AG04449 (cell line): Measurements from ENCODE around the gene PRPF39.

Experiments used
- CTCF ChIA-PET: fragments of 350-600 bp; formaldehyde crosslinking; extraction: SDS; loops from one replicate; lab custom pipeline; 2021; ENCODE audit warnings: antibody characterized with exemption; lab: Yijun Ruan, JAX
- POLR2A ChIA-PET: fragments of 400-600, 350-600 bp; formaldehyde crosslinking; extraction: SDS; loops from one replicate; lab custom pipeline; 2020; ENCODE audit warnings: antibody characterized with exemption, inconsistent platforms; lab: Yijun Ruan, JAX
- DNase-seq: peaks from one replicate; pipeline ENCODE4 v3.0.0-alpha.2; 2010; ENCODE audit warnings: low read depth, low spot score
- H3K4me3 ChIP-seq: 2 replicates; pipeline ENCODE4 v1.5.1; 2011; ENCODE audit warnings: low read depth, mild to moderate bottlenecking, control low read depth, low read length
- CTCF ChIP-seq: IDR thresholded peaks from one replicate; pipeline ENCODE4 v1.5.1; 2011; ENCODE audit warnings: mild to moderate bottlenecking, moderate library complexity, low read length, control low read depth, inconsistent platforms; ENCODE audit not compliant: insufficient read depth; ENCODE audit errors: missing control alignments

PRPF39 gene

GRCh38 chr14:45120096-45120495 lies 36.2 kb downstream of the PRPF39 start:
- ChIA-PET POLR2A (no interaction called here), CTCF (no interaction called here)
- DNase-seq, result no peak
- H3K4me3 ChIP-seq, result no peak overlapping the region
- no peak for TF ChIP-seq CTCF

- ChIA-PET POLR2A (no interaction called here), CTCF (no interaction called here)
- DNase-seq, result no peak
- H3K4me3 ChIP-seq, result no peak overlapping the region
- no peak for TF ChIP-seq CTCF
Measured at GRCh38 chr14:45123271-45123670, 39.4 kb downstream of the PRPF39 start.

GRCh38 chr14:45125754-45126153 lies 41.8 kb downstream of the PRPF39 start:
- ChIA-PET POLR2A (interaction anchor here (1.0 kb wide), 1 partner anchor 13 kb away, joined by 4 read pairs; no protein-coding TSS in a partner anchor), CTCF (interaction anchor here (1.5 kb wide), 1 partner anchor 142 kb away, joined by 3 read pairs; no protein-coding TSS in a partner anchor)
- no peak for DNase-seq
- no peak for TF ChIP-seq CTCF
- H3K4me3 ChIP-seq, result no peak overlapping the region

- no peak for DNase-seq
- no peak overlapping the region for H3K4me3 ChIP-seq
- ChIA-PET CTCF (interaction anchor here (1.7 to 3.2 kb wide), 2 partner anchors 139 to 216 kb away, joined by 5 to 16 read pairs; no protein-coding TSS in a partner anchor), POLR2A (interaction anchor here (0.6 to 1.0 kb wide), 2 partner anchors 12 to 13 kb away, joined by 3 to 4 read pairs; no protein-coding TSS in a partner anchor)
- no peak for TF ChIP-seq CTCF
Measured at GRCh38 chr14:45128963-45129629, 45.2 kb downstream of the PRPF39 start.

- POLR2A ChIA-PET, result interaction anchor here (0.6 kb wide), 1 partner anchor 169 kb away, joined by 3 read pairs; no protein-coding TSS in a partner anchor
- CTCF ChIA-PET, result interaction anchor here (0.8 to 2.1 kb wide), 4 partner anchors 14 to 220 kb away, joined by 3 to 11 read pairs (median 4); no protein-coding TSS in a partner anchor
Measured at GRCh38 chr14:45133683-45134050, 49.8 kb downstream of the PRPF39 start.

More at GRCh38 chr14:45133683-45134050, 49.8 kb downstream of the PRPF39 start:
- DNase-seq, result no peak
- peak overlapping the region; percentile 85 for H3K4me3 ChIP-seq
- no peak for TF ChIP-seq CTCF
